NCI-H526 treated with DMSO at 0.1 percent for 48 hours (cell line): Measurements from ENCODE around the gene TAS2R50.

Experiments used
- DNase-seq: peaks from one replicate; lab custom pipeline; 2025; lab: John Stamatoyannopoulos, UW

The TAS2R50 gene

DNA sequence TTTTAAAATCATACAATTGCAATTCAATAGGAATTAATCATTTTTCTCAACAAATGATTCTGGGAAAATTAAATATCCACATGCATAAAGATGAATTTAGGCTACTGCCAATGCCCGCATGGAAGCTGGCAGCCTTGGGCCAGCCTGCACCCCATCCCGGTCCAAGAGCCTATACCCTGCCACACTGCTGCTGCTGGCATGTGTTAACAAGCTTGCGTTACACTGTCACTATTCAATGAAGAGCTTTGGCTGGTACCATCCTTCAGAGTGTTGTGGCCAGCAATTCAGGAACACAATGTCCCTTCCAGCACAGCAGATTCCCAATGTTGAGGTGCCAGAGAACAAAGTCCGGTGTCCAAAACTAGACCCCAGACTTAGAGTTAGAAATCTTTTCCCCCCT is 34.1 kb downstream of the TAS2R50 start:
- no peak for DNase-seq

DNA sequence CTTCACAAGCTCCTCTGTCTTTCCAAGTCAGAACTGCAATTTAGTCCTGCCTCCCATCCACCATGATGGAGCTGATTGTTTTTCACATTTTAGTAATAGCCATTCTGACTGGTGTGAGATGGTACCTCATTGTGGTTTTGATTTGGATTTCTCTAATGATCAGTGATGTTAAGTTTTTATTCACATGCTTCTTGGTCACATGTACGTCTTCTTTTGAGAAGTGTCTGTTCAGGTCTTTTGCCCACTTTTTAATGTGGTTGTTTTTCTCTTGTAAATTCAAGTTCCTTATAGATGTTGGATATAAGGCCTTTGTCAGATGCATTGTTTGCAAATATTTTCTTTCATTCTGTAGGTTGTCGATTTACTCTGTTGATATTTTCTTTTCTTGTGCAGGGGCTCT is 43.5 kb downstream of the TAS2R50 start:
- DNase-seq = no peak

DNA sequence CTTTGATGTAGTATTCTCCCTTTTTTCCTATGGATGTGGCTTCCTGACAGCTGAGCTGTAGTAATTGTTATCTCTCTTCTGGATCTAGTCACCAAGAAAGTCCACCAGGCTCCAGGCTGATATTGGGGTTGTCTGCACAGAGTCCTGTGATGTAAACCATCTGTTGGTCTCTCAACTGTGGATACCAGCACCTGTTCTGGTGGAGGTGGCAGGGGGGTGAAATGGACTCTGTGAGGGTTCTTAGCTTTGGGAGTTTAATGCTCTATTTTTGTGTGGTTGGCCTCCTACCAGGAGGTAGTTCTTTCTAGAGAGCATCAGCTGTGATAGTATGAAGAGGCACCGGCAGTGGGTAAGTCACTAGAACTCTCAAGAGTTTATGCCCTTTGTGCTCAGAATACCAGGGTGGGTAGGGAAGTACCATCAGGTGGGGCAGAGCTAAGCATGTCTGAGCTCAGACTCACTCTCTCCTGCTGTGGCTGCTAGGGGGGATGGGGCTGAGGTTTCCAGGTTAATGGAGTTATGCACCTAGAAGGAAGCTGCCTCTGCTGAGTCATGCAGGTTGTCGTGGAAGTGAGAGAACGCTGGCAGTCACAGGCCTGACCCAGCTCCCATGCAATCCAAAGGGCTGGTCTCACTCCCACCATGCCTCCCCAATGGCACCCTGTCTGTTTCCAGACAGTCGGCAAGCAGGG is 44.6 kb downstream of the TAS2R50 start:
- no peak for DNase-seq

DNA sequence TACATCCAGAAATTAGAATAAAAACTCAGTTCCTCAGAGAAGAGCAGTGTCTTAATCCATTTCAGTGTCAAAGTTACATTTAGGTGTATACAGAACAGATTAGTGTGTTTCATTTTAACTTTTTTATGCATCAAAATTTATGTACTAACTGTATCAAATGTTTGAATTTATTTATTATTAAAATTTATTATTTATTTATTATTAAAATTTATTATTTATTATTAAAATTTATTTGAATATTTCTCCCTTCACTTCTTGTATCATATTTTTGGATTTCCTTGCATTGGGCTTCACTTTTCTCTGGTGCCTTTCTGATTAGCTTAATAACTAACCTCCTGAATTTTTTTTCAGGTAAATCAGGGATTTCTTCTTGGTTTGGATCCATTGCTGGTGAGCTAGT is 45.3 kb downstream of the TAS2R50 start:
- DNase-seq = no peak

DNA sequence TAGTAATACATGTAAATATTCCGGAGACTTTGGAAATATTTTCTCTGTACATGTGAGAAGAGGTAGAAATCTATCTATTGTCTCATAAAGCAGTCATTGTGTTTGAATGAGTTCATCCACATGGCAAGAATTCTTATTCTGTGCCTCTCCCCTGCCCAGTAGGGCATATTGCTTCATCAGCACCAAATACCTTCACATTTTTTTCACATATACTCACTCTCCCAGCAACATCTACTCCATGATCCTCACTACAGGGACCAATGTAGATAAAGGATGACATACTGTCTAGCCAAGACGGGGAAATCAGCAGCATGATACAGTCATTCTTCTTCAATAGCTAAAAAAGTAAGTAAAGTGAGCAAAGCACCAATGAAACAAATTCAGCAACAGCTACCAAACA is 46.3 kb downstream of the TAS2R50 start:
- no peak for DNase-seq

DNA sequence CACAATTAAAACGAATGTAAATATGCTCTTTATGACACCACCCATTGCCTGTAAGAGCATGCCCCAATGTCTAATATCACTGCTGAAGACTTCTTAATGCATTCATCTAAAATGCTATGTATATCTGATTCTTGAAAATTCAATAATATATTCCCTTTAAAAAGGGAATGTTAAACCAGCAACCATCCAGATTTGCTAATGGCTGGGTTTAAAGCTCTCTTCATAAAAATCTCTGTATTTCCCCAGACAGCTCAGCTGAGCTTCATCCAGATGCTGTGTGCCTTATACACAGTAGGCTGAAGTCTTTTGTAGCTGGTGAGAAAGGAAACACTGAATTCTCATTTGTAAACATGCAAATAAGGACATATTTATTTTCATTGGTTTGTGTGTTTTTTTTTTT is 47.5 kb downstream of the TAS2R50 start, which contains the start of gene TAS2R14:
TAS2R14 (minus strand) TSS at position 101 of the 400 bp plus-strand sequence; CDS start at position 45, 56 bp downstream.
- no peak for DNase-seq

DNA sequence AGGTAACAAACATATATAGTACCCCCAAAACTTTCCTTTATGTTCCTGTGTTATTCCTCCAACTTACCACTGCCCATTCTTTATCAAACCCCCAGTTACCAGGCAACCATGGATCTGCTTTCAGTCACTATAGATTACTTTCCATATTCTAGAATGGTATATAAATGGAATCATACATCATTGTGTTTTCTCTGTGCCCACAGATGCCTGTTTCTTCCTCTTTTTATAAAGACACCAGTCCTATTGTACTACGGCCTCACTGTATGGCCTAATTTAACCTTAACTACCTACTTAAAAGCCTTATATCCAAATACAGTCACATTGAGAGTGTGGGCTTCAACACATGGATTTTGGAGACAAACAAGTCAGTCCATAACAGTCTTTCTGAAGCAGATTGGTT is 50.2 kb downstream of the TAS2R50 start:
- no peak for DNase-seq
